Astrocyte (in vitro differentiated cells and primary cell): ENCODE measurements around the gene MUC5AC. TPM values are rescaled to one million over a fixed set of nuclear protein-coding genes. Genes with fewer than 3 reads are reported as not detected.

Source experiments
- DNase-seq: peaks from one replicate; pipeline ENCODE4 v3.0.0-alpha.2; 2010; ENCODE audit warnings: low read depth
- FAIRE-seq: peaks from 2 replicates; lab custom pipeline; 2011; peaks lifted over from hg19 to GRCh38; lab: Jason Lieb, UNC
- H2AFZ ChIP-seq: 2 replicates; pipeline ENCODE4 v1.6.0; 2012; ENCODE audit warnings: low read depth, low read length, inconsistent platforms
- H3K27ac ChIP-seq: 2 replicates; pipeline ENCODE4 v1.5.1; 2011; ENCODE audit warnings: low read depth, low read length, inconsistent platforms
- H3K27me3 ChIP-seq: 2 replicates; pipeline ENCODE4 v1.6.0; 2011; ENCODE audit warnings: low read length, inconsistent platforms; ENCODE audit not compliant: insufficient read depth
- H3K36me3 ChIP-seq: 2 replicates; pipeline ENCODE4 v1.5.1; 2011; ENCODE audit warnings: low read length, inconsistent platforms; ENCODE audit not compliant: insufficient read depth
- H3K4me1 ChIP-seq: 2 replicates; pipeline ENCODE4 v1.5.1; 2011; ENCODE audit warnings: low read length, inconsistent platforms; ENCODE audit not compliant: insufficient read depth
- H3K4me2 ChIP-seq: 2 replicates; pipeline ENCODE4 v1.6.0; 2012; ENCODE audit warnings: low read length, inconsistent platforms
- H3K4me3 ChIP-seq: 2 replicates; pipeline ENCODE4 v1.5.1; 2011; ENCODE audit warnings: low read depth, mild to moderate bottlenecking, low read length, inconsistent platforms; ENCODE audit not compliant: insufficient read depth
- H3K79me2 ChIP-seq: 2 replicates; pipeline ENCODE4 v1.6.0; 2012; ENCODE audit warnings: mild to moderate bottlenecking, low read length, inconsistent platforms; ENCODE audit not compliant: insufficient read depth
- H3K9ac ChIP-seq: 2 replicates; pipeline ENCODE4 v1.6.0; 2012; ENCODE audit warnings: mild to moderate bottlenecking, low read length, inconsistent platforms
- H3K9me3 ChIP-seq: 2 replicates; pipeline ENCODE4 v1.5.1; 2012; ENCODE audit warnings: low read depth, mild to moderate bottlenecking, low read length, inconsistent platforms; ENCODE audit not compliant: insufficient read depth
- H4K20me1 ChIP-seq: 2 replicates; pipeline ENCODE4 v1.6.0; 2012; ENCODE audit warnings: low read length, inconsistent platforms; ENCODE audit not compliant: insufficient read depth
- H3K27ac Mint-ChIP-seq: one replicate; pipeline ENCODE4 v1.8.0; 2021; ENCODE audit warnings: mild to moderate bottlenecking, mixed read lengths; ENCODE audit not compliant: unreplicated experiment
- H3K27me3 Mint-ChIP-seq: one replicate; pipeline ENCODE4 v1.8.0; 2021; ENCODE audit warnings: low read depth, mixed read lengths; ENCODE audit not compliant: unreplicated experiment
- H3K36me3 Mint-ChIP-seq: one replicate; pipeline ENCODE4 v1.8.0; 2021; ENCODE audit warnings: low read depth, mixed read lengths; ENCODE audit not compliant: unreplicated experiment
- H3K4me1 Mint-ChIP-seq: one replicate; pipeline ENCODE4 v1.8.0; 2021; ENCODE audit warnings: low read depth, mixed read lengths; ENCODE audit not compliant: unreplicated experiment
- H3K4me3 Mint-ChIP-seq: one replicate; pipeline ENCODE4 v1.8.0; 2021; ENCODE audit warnings: mild to moderate bottlenecking, moderate library complexity, mixed read lengths; ENCODE audit not compliant: unreplicated experiment
- H3K9me3 Mint-ChIP-seq: one replicate; pipeline ENCODE4 v1.8.0; 2021; ENCODE audit warnings: mild to moderate bottlenecking, mixed read lengths; ENCODE audit not compliant: unreplicated experiment
- CTCF ChIP-seq: IDR thresholded peaks from 2 replicates; pipeline ENCODE4 v1.5.1; 2011; ENCODE audit warnings: low read depth, mild to moderate bottlenecking, inconsistent platforms, low read length, moderate library complexity; ENCODE audit not compliant: insufficient read depth
- EZH2 ChIP-seq: IDR thresholded peaks from 2 replicates; pipeline ENCODE4 v1.6.1; 2012; ENCODE audit warnings: mild to moderate bottlenecking, low read length, inconsistent platforms; ENCODE audit not compliant: insufficient read depth
- total RNA-seq: library from RNA; stranded (reverse); gene quantifications from 2 replicates; pipeline ENCODE4 v1.2.1, GENCODE V29; 2021

Gene MUC5AC
- total RNA-seq, 1 donor from 2014 or later = not detected

GRCh38 chr11:1204381-1205101 is 46.8 kb downstream of the MUC5AC start:
- no peak overlapping the region for H3K9ac ChIP-seq
- H3K4me1 Mint-ChIP-seq = no peaks in the 10 kb centered on the region
- no peak overlapping the region for H2AFZ ChIP-seq
- peaks cover 14% of the 10 kb centered on the region for H3K27me3 Mint-ChIP-seq
- H3K4me3 ChIP-seq = no peak overlapping the region
- H3K9me3 Mint-ChIP-seq = peaks cover 4% of the 10 kb centered on the region
- no peaks in the 10 kb centered on the region for H3K36me3 ChIP-seq
- H3K27ac Mint-ChIP-seq = no peak overlapping the region
- no peaks in the 10 kb centered on the region for H3K79me2 ChIP-seq
- H3K27me3 ChIP-seq = no peaks in the 10 kb centered on the region
- no peak for FAIRE-seq
- no peaks in the 10 kb centered on the region for H4K20me1 ChIP-seq
- no peaks in the 10 kb centered on the region for H3K4me1 ChIP-seq
- no peak overlapping the region for H3K4me3 Mint-ChIP-seq
- TF ChIP-seq CTCF = no peak
- no peak for TF ChIP-seq EZH2
- no peak for DNase-seq
- H3K9me3 ChIP-seq = no peaks in the 10 kb centered on the region
- no peak overlapping the region for H3K4me2 ChIP-seq
- H3K36me3 Mint-ChIP-seq = no peaks in the 10 kb centered on the region
- no peak overlapping the region for H3K27ac ChIP-seq

GRCh38 chr11:1205121-1205986 is 47.6 kb downstream of the MUC5AC start:
- peaks cover 12% of the 10 kb centered on the region for H3K9me3 Mint-ChIP-seq
- H3K4me1 Mint-ChIP-seq = no peaks in the 10 kb centered on the region
- Histone ChIP-seq H2AFZ (no peak overlapping the region), H3K27me3 (no peaks in the 10 kb centered on the region), H3K4me3 (no peak overlapping the region), H3K79me2 (no peaks in the 10 kb centered on the region), H3K4me1 (no peaks in the 10 kb centered on the region), H3K4me2 (no peak overlapping the region), H3K27ac (no peak overlapping the region), H4K20me1 (no peaks in the 10 kb centered on the region), H3K9me3 (no peaks in the 10 kb centered on the region), H3K36me3 (no peaks in the 10 kb centered on the region), H3K9ac (no peak overlapping the region)
- peaks cover 19% of the 10 kb centered on the region for H3K27me3 Mint-ChIP-seq
- DNase-seq (no peak), FAIRE-seq (no peak)
- TF ChIP-seq EZH2 = no peak
- no peak for TF ChIP-seq CTCF
- H3K4me3 Mint-ChIP-seq = no peak overlapping the region
- peak overlapping the region; percentile 48 for H3K27ac Mint-ChIP-seq
- peaks cover 2% of the 10 kb centered on the region for H3K36me3 Mint-ChIP-seq
